Activated naive CD4-positive, alpha-beta T cell (primary cell): Measurements from ENCODE around the gene MCF2L2.

ENCODE experiments used
- DNase-seq, 4 experiments: peaks; one replicate each; lab custom pipeline; 2025; lab: John Stamatoyannopoulos, UW

MCF2L2 gene

DNA sequence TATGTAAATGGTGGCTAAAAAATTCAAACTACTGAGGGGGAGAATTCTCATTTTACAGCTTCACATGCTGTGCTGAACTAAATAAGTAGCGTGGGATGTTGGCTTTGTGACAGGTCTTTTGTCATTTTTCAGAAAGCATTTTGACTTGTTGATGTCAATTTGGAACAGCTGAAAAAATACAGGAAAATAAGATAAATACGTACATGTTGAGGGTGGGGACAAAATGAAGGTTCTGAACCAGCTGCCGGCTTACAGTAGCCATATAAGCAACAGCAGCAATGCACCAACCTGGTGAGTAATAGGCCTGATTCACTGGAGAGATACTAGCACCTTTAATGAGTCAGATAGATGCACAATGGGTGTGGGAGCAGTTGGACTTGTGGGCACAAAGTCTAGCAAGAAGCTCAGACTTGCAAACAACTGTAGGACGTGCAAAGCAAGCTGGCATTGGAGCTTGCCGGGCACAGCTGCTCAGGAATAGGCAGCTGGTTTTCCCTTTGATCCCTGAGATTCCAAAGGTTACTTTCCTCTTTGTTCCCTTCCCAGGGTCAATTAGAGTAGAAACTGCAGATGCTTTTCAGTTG is 162.5 kb downstream of the MCF2L2 start:
- DNase-seq: peak in 1 of 4 experiments; percentile 2

DNA sequence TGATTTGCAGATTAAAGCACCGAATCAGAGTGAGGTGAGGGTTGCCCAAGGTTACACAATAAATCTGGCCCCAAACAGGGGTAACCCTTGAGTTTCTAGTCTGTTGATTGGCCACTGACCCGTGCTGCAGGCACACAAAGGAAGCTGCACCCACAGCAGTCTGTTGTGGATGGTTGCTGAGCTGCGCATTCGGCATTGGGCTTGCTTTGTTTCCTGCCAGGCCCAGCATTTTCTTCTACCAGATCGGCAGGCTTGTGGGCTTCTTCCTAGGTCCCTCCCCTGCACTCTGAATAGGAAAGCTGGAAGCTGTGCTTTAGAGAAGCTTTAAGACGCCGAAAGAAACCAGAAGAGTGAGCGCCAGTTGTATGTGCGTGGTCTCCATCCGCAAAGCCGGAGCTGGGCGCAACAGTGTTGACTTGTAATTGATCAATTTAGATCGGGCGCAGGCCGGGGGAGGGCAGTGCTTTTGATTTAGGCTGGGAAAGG is 163.2 kb downstream of the MCF2L2 start:
- no peak for DNase-seq

DNA sequence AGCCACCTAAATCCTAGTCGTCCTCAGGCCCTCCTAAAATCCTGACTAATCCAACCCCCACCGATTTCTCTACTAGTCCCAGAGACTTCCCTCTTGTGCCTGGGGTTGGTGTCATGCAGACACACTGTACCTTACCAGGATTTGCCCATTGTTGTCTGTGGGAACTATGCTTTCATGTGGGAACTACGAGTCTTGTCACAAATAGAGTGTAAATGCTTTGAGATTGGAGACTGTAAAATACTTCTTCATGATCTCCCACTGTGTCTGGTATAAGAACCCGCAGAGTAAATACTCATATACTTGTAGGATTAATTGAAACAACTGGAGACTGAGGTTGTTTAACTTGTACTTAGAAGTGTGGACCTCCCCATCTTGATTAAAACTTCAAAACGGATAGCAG is 164.2 kb downstream of the MCF2L2 start:
- no peak for DNase-seq

DNA sequence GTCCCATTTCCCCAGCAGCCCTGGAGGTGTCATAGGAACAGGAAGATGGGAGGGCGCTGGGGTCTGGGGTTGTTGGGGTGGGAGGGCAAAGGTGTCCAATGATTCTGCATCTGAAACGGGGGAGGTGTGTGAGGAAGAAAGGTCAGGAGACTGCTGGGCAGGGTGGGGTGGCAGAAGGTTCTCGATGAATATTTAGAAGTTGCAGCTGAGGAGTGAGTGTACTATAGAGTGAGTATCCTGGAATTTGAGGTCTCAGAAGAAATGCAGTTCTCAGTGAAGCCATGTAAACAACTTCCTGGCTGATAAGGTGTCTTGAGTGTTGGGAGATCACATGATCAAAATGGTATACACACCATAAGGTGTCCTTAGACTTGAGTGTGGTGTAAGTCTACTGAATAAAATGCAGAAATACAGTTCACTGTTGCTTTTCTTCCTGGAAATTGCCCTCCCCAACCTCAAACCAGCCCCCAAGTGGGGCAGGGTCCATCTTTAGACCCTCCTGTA is 165.5 kb downstream of the MCF2L2 start:
- no peak for DNase-seq

DNA sequence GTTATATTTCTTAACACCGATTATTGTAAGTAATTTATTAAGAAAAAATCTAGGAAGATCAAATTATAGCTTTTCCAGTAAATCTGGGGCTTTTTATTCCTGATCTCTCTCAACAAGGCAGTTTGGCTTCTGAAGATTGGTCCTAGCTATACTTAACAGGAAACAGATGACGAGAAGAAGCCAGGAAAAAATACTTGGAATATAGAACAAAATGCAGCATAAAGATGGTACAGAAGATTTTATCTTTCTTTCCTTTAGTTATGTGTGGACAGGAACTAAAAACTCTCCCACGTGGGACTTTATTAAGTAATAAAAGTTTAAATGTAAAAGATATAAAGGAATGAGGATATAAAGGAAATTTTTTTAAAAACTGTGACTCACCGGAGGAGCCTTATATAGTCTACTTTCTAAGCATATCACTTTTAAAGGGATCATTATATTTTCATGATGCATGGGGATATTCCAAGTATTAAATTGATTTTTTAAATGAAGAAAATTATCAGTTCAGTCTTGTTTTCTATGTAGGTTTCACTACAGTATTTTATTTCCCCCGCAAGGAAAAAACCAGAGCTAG is 167.2 kb downstream of the MCF2L2 start:
- DNase-seq: no peak

DNA sequence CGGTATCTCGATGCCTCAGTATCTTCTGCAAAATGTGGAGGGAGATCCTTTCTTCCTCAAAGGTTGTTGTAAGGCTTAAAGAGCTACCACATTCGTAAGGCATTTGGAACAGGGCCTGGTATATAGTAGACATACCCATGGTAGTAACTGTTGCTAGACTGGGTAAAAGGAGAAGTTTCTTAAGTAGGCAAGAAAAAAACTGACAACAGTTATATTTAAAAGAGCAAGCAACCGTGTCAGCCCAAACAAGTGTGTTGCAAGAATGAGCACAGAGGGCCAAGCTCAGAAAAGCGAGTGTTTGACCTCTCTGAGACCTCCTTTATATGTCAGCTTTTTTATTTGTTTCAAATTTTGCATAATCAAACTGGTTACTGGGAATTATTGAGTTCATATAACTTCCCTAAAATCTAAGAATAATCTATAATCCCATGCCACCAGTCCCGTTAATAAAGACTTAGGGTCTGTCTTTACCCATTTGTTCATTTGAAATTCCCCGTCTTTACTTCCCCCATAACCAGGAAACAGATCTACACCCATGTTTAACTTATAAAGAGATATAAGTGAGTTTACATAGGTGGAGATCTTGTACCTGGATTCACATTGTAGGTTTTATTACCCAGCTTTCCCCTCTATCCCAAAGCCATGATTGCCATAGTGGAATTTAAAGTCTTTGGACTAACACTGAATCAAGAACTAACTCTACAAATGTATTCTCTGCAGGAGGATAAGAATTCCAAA is 168.1 kb downstream of the MCF2L2 start:
- no peak for DNase-seq

DNA sequence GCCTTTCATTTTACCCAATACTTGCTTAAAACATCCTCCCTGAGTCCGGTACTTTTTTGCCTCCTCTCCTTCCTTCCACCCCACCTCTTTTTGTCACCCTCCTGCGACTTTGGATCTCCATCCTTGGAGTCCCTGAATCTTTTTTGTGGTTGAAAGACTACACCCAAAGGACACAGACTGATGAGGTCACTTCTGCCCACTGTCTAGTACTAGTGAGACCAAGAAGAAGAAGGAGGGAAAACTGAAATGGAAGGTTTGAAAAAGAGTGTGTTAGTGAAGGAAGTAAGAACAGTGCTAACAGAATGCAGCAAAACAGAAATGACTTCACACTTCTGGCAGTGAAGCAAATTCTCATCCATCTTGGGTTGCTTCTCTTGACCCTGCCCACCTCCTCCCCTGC is 168.8 kb downstream of the MCF2L2 start:
- no peak for DNase-seq

DNA sequence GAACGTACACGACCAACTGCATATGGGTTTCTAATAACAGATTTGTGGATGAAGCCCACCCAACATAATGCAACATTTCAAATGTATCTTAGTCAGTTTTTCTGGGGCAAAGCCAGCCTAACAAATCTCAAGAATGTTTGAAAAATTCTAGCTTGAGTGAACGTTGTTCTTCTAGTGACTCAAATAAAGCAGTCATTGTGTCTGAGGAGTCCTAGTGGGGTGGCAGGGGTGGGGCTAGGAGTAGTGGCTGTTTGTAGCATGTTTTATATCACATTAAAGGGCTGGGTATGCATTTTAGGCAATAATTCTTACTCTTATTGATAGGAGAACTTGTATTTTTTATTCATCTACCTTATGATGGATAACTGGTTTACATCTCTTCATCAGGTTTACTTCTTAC is 169.3 kb downstream of the MCF2L2 start:
- no peak for DNase-seq

DNA sequence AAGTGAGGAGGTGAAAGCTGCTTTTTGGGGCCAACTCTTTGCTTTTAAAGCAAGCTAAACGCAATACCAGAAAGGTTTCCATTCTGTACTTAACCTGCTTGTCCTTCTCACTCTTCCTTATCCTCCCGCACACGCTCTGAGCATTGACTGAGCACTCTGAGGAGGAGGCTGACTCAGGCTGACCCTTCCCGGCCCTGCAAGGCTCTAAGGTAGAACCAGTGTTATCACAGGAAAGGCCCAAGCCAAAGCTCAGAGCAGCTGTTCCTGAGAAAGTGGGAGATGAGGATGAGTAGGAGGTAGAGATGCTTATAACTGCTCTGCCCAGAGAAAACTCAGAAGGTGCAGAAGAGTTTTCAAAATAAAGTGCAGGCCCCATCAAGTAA is 173.1 kb downstream of the MCF2L2 start:
- DNase-seq: no peak

DNA sequence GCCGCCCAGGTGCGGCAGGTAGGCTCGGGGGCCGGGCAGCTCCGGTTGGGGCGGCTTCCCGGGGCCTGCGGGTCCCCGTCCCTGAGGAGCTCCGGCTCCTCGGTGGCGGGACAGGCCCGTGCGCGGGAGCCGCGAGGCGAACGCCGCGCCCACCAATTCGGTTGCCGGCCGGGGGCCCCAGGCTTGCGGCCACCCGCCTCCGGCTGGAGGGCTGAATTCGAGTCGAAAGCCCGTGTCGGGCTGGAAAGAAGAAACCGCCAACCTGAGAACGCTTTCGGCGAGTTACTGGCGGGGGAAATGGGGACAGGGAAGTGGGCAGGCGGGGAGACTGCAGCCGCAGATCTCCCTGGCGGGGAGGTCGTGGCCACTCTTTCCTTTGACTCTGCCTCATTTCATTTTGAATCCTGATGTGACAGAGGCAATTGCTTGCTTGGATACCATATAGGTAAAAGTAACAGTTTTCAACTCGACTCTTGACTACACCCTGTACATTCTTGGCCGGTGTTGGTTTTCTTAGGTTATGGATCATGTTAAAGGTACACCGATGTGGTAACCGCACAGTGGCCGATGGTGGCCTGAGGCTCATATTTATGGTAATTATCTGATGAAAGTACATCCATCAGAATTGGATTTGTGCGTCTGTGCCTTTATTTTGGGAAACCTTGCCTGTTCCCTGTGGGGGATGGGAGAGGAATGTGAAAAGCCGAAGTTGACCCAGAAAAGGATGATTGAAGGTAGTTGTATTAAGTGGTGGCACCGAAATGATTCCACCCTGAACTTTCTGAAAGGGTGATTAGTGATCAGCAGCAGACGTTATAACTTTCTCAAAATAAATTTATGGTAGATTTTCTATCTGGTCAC is 173.7 kb downstream of the MCF2L2 start:
- DNase-seq: no peak

DNA sequence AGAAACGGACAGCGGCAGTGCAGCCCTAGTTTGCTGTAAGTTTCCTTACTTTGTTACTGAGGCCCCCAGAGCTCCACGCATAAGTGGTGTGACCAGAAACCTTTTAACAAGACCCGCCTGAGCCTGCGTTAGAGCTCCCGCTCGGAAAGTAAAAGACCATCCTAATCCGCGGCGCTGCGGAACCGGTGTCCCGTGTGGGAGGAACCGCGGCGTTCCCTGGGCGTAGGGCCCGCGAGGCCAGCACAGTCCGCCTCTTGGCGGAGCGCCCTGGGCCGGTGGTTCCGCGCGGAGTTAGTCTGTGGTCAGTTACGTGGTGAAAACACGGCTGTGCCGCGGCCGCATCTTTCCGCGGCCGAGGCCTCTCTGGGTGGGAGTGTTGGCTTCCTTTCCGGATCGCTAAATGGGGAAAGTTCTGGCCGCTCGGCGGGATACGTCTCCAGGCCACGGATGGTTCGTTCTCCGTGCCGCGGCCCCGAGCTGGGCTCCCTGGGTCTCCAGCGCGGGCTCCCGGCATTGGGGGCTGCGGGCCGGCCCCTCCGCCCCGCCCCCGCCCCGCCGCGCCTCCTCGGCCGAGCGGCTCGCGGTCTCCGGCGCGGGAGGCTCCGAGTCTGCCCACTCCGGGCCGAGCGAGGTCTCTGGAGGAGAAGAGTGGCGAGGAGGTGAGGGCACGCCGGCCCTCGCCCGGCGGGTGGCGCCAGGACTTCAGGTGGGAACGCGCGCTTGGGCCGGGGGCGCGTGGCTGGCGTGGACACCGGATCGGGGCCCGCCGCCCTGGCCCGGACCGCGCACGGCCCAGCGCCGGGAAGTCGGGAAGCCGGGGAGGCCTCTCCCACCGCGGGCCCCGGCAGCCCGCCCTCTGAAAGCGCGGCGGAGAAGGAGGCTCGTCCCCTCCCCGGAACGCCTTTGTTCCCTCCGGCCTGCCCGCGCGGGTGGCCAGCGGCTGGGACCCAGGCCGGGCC is 174.6 kb downstream of the MCF2L2 start:
- peak in 1 of 4 experiments; percentile 5 for DNase-seq

DNA sequence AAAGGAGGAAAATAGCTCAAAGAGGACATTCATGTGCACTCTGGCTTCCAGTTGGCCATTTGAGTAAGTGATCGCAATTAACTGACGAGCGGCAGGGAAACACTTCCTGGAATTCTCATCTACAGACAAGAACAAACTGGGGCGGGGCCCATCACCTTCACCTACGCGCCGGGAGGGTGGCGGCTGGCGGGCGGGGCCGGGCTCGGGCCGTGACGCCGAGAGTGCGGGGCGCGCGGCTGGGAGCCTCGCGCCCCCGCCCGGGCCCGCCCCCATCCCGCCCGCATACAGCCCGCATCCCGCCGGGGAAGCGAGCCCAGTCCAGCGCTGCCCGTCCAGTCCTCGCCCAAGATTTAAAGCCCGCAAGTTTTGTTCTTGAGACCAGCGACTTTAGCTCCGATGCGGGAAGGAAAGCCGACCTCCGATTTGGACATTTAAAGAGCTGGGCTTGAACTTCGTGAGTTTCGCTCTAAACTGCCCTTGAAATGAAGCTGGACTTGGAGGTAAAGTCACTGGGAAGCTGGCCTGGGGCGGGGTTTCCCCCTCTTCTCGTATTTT is 175.4 kb downstream of the MCF2L2 start, which contains the start of gene B3GNT5:
Gene B3GNT5 (plus strand): TSS at position 281 of the 555 bp plus-strand sequence. CDS start 16,546 bp downstream, outside the sequence.
- peak in 1 of 4 experiments; percentile 9 for DNase-seq

DNA sequence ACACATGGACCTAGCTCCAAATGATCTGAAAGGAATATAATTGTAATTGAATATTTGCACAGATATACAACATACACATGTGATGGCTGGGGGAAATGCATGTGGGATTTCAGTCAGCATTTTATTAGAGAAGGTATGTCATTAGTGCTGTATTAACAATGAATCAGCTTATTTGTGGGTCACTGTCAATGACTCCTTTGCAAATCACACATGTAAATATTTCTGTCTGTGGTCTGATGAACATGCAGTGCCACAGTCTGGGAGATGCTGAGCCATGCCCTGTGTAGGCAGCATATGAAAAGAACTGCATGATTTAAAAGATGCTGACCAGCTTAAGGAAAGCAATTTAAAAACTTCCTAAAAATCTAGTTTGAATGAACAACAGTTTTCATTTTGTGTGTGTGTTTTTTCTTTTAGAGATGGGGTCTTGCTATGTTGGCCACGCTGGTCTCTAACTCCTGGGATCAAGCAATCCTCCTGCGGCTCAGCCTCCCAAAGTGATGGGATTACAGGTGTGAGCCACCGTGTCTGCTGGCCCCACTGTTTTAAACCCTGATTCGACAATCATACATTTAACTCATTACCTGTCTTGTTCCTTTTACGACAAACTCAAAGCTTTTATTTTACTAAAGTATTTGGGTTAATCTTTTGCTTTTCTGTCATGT is 176.2 kb downstream of the MCF2L2 start:
- DNase-seq: no peak

DNA sequence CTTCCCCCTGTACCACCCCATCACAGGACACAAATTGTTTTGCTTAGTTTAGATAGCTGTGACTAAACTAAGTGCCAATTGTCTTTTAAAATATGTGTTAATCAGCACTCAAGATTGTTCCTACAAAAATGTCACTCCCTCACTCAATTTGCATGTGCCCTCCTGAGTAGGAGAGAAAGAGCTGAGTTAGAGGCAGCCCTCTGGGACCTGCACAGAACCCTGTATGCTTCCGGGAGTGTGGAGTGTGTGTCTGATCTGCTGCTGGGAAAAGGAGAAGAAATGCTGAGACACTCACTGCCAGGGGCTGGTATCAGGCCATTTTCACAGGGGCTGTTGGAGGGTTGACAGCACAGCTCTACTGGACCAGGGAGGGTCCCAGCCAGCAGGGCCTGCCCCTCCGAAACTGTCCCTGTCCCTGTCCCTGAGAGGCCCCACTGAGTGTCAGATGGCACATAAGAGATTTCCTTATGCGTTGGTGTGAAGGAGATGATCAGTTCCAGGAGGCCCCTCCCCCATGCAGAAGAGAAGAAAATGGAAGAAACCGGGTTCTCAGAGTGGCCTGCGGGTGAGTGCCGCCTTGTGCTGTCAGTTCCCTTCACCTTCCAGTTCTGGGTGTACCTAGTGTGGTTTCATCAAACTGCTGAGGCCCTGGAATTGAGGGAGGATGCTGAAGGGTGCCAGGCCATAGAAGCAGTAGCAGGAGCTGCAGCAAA is 179.3 kb downstream of the MCF2L2 start:
- no peak for DNase-seq

DNA sequence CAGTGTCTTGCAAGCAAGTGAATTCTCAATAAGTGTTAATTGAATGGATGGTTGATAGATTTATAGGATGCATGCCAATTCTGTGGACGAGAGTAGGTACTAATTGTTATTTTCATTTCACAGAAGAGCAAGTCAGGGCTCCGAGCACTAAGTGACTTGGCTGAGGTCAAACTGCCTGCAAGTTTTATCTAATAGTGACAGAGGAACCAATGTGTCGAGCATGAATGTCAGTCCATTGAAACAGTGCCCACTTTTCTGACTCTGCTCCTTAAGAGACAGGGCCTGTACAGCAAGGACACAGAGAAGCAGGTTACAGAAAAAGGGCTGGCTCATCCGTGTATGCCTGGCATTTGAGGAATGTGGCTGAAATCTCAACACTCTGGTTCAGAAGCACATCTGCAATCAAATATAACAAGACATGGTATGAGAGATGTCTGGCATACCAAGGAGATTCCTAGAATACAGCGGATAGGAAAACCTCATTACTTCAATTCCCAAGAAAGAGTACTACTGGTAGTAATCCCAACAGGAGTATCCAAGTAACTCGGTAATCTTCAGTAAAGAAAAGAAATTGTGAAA is 181.3 kb downstream of the MCF2L2 start:
- DNase-seq: no peak

DNA sequence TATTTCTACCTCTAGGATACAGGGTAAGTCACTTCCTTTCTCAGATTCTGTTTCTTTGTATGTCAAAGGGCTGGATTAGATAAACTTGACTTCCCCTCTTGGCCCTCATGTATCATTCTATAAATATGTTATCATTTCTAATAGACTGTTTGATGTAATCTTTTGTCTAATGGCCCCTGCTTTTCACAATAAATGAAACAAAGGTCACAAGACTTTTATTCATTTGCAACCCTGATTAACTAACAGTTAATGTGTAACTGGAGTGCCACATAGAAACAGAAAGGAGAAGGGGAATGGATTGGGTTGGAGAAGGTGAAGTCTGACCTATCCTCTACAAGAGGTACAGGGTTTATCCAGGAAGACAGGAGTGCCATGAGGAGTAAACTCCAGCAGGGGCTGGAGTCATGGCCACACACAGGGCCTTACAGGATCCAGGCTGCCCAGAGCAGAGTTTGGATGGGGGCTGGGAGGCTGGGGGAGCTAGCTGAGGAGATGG is 183.4 kb downstream of the MCF2L2 start:
- no peak for DNase-seq

DNA sequence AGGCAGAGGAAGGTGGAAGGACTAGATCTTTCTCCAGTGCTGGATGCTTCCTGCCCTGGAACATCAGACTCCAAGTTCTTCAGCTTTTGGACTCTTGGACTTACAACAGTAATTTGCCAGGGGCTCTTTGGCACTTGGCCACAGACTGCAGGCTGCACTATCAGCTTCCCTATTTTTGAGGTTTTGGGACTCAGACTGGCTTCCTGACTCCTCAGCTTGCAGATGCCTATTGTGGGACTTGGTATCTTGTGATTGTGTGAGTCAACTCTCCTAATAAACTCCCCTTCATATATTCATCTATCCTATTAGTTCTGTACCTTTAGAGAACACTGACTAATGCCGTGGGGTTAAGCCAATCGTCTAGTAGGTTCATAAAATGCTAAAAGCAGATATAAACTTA is 184.2 kb downstream of the MCF2L2 start:
- no peak for DNase-seq

DNA sequence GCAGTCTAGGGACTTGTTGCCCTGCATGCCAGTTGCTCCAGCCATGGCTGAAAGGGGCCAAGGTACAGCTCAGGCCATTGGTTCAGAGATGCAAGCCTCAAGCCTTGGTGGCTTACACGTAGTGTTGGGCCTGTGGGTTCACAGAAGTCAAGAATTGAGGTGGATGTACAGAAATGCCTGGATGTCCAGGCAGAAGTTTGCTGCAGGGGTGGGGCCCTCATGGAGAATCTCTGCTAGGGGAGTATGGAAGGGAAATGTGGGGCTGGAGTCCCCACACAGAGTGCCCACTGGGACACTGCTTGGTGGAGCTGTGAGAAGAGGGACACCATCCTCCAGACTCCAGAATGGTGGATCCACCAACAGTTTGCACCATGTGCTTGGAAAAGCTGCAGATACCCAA is 186.0 kb downstream of the MCF2L2 start:
- DNase-seq: no peak

DNA sequence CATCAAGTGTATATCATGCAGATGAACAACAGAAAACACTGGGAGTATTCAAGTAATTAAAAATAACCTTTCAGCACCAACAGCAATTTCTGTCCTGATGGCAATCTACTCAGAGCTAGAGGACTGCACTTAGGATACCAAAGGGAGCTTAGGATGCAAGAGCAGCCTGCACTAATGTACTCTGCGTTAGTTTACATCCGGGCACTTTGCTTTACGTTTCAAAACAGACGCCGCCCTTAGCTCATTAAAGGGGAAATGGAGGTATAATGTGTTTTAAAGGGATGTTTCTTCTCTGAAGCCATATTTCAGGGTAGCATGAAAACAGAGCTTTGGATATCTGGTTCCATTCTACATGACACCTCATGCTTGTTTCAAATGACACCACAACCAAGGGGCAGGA is 189.4 kb downstream of the MCF2L2 start:
- DNase-seq: no peak
